Cardiac muscle cell (in vitro differentiated cells and primary cell): ENCODE measurements around the gene CADM3. TPM values are rescaled to one million over a fixed set of nuclear protein-coding genes. Genes with fewer than 3 reads are reported as not detected.
A peak's percentile ranks its signal among the peaks of the same experiment; 100 is the strongest.

Experiments used
- DNase-seq, 2 donors: peaks; one replicate each; pipeline versions ENCODE4 v3.0.0 to v3.0.0-alpha.2; 2010 to 2017; ENCODE audit warnings: low read depth in 1 of 2, low spot score in 1 of 2
- H3K27ac ChIP-seq: fragments of 200-600 bp; sonication (generic); 2 replicates; pipeline ENCODE4 v1.5.1; 2016
- H3K27me3 ChIP-seq: fragments of 200-600 bp; sonication (generic); 2 replicates; pipeline ENCODE4 v1.6.0; 2016; ENCODE audit warnings: control low read depth
- H3K36me3 ChIP-seq: fragments of 200-600 bp; sonication (generic); 2 replicates; pipeline ENCODE4 v1.5.1; 2016; ENCODE audit warnings: control low read depth
- H3K4me1 ChIP-seq: fragments of 200-600 bp; sonication (generic); 2 replicates; pipeline ENCODE4 v1.8.1; 2017; ENCODE audit warnings: low read depth, mild to moderate bottlenecking, mixed run types
- H3K4me3 ChIP-seq: fragments of 200-600 bp; sonication (generic); 2 replicates; pipeline ENCODE4 v1.5.1; 2016; ENCODE audit warnings: mild to moderate bottlenecking
- H3K9me3 ChIP-seq: fragments of 200-600 bp; sonication (generic); 2 replicates; pipeline ENCODE4 v1.5.1; 2017; ENCODE audit warnings: low read depth, mild to moderate bottlenecking, control low read depth
- CTCF ChIP-seq: IDR thresholded peaks from 2 replicates; pipeline ENCODE4 v1.5.1; 2012; ENCODE audit warnings: low read depth, mild to moderate bottlenecking, low read length
- polyA plus RNA-seq: library from polyadenylated mRNA; unstranded; fragments of >200 nt; fragmentation: Nextera tagmentation; extraction: Ambion mirVana; gene quantifications from 2 replicates; pipeline ENCODE4 v1.2.1, GENCODE V29; 2016
- total RNA-seq: library from RNA; depleted of rRNA; stranded (reverse); fragments of >200 nt; gene quantifications from 2 replicates; pipeline ENCODE4 v1.2.3, GENCODE V29; 2016

CADM3 gene
- total and polyA plus RNA-seq, 2 experiments from 2014 or later, result 0.51 to 3.1 TPM

GRCh38 chr1:159168043-159168442 is 3.4 kb upstream of the CADM3 start:
- no peak for DNase-seq
- Histone ChIP-seq H3K27me3 (peaks cover 17% of the 10 kb centered on the region), H3K9me3 (no peaks in the 10 kb centered on the region), H3K36me3 (no peaks in the 10 kb centered on the region), H3K4me1 (peaks cover 13% of the 10 kb centered on the region), H3K4me3 (no peak overlapping the region), H3K27ac (no peak overlapping the region)
- no peak for TF ChIP-seq CTCF

- TF ChIP-seq CTCF, result no peak
- no peak overlapping the region for H3K4me3 ChIP-seq
- H3K27me3 ChIP-seq, result peaks cover 18% of the 10 kb centered on the region
Measured at GRCh38 chr1:159170639-159171038, 776 bp upstream of the CADM3 start.

GRCh38 chr1:159171688-159172501 is 480 bp downstream of the CADM3 start:
- H3K27ac ChIP-seq, result no peak overlapping the region
- no peak for TF ChIP-seq CTCF
- H3K9me3 ChIP-seq, result no peaks in the 10 kb centered on the region
- H3K4me1 ChIP-seq, result peaks cover 5% of the 10 kb centered on the region
- no peaks in the 10 kb centered on the region for H3K36me3 ChIP-seq
- peak overlapping the region; percentile 74 for H3K4me3 ChIP-seq
- H3K27me3 ChIP-seq, result peaks cover 18% of the 10 kb centered on the region
- DNase-seq, result peak; percentile 56 to 57

More at GRCh38 chr1:159170639-159171038, 776 bp upstream of the CADM3 start:
- H3K36me3 ChIP-seq, result no peaks in the 10 kb centered on the region
- DNase-seq, result peak in 1 of 2 donors; percentile 87
- peaks cover 5% of the 10 kb centered on the region for H3K4me1 ChIP-seq
- H3K27ac ChIP-seq, result no peak overlapping the region
- no peaks in the 10 kb centered on the region for H3K9me3 ChIP-seq

GRCh38 chr1:159172614-159173291 is 1.3 kb downstream of the CADM3 start:
- Histone ChIP-seq H3K27ac (no peak overlapping the region), H3K27me3 (peaks cover 18% of the 10 kb centered on the region), H3K4me3 (peak overlapping the region; percentile 74)

GRCh38 chr1:159173320-159173719 is 1.9 kb downstream of the CADM3 start:
- TF ChIP-seq CTCF, result no peak
- Histone ChIP-seq H3K4me3 (no peak overlapping the region), H3K36me3 (no peaks in the 10 kb centered on the region), H3K27ac (no peak overlapping the region), H3K9me3 (no peaks in the 10 kb centered on the region), H3K27me3 (peaks cover 18% of the 10 kb centered on the region), H3K4me1 (peaks cover 5% of the 10 kb centered on the region)
- no peak for DNase-seq

More at GRCh38 chr1:159172614-159173291, 1.3 kb downstream of the CADM3 start:
- no peaks in the 10 kb centered on the region for H3K9me3 ChIP-seq
- H3K36me3 ChIP-seq, result no peaks in the 10 kb centered on the region
- peaks cover 5% of the 10 kb centered on the region for H3K4me1 ChIP-seq
- DNase-seq, result peak in 1 of 2 donors; percentile 89
- no peak for TF ChIP-seq CTCF
